ENCODE measurements around the gene RSRC2. TPM values are rescaled to one million over a fixed set of nuclear protein-coding genes. Genes with fewer than 3 reads are reported as not detected.

Gene RSRC2
- total and polyA plus RNA-seq, 10 of the 15 experiments (the other 5 are each of a cell fraction or from before 2014, with no cell fraction given), result 49.8 to 112 (median 60.6) TPM

GRCh38 chr12:122483969-122484368 is 42.8 kb downstream of the RSRC2 start:
- TF ChIP-seq RFX5 (IDR thresholded peaks at IDR 0.05; ENCODE audit: low read depth, low read length) (no peak), PML (IDR thresholded peaks at IDR 0.05; ENCODE audit: low read length) (no peak), YBX1 (IDR thresholded peaks at IDR 0.05) (no peak), FOS (IDR thresholded peaks at IDR 0.05; ENCODE audit: borderline replicate concordance, extremely low read depth, insufficient read length) (no peak), HSF1 (IDR thresholded peaks at IDR 0.05; ENCODE audit: low read depth, low read length) (no peak), ZNF24 (IDR thresholded peaks at IDR 0.05) (no peak), SMAD1 (IDR thresholded peaks at IDR 0.05; ENCODE audit: low read depth, partially characterized antibody) (no peak), PAX5 (IDR thresholded peaks at IDR 0.05; ENCODE audit: borderline replicate concordance, low read depth, low read length) (no peak), RBBP5 (conservative IDR thresholded peaks at IDR 0.05) (no peak), RELA (IDR thresholded peaks at IDR 0.05; ENCODE audit: borderline replicate concordance, partially characterized antibody) (no peak), FOXK2 (IDR thresholded peaks at IDR 0.05) (no peak), SMAD5 (IDR thresholded peaks at IDR 0.05; ENCODE audit: low read depth) (no peak), CUX1 (IDR thresholded peaks at IDR 0.05; ENCODE audit: insufficient replicate concordance, low read depth, low read length) (no peak), POU2F2 (IDR thresholded peaks at IDR 0.05; ENCODE audit: borderline replicate concordance, low read depth, low read length) (no peak), LARP7 (IDR thresholded peaks at IDR 0.05) (no peak), CBFB (IDR thresholded peaks at IDR 0.05; ENCODE audit: low read depth) (no peak), SP1 (IDR thresholded peaks at IDR 0.05; ENCODE audit: low read depth, low read length) (no peak), BHLHE40 (IDR thresholded peaks at IDR 0.05; ENCODE audit: borderline replicate concordance in 1 of 2, low read depth in 2 of 2, low read length in 1 of 2) (no peak), BRCA1 (IDR thresholded peaks at IDR 0.05; ENCODE audit: low read depth, low read length) (no peak), CREM (IDR thresholded peaks at IDR 0.05; ENCODE audit: low read depth) (no peak)
- intact Hi-C loops (cut with micrococcal nuclease; ENCODE audit: unreplicated experiment), result no loop called here
- 94% methylated on average over 5 of the region's 5 CpGs for WGBS (ENCODE audit: insufficient coverage, insufficient replicate concordance, low lambda C conversion rate, missing lambda C conversion rate)
- H3K36me3 ChIP-seq (ENCODE audit: control insufficient read depth in 2 of 2, insufficient read depth in 2 of 2, low read length in 1 of 2), result peaks cover 3 to 24% of the 10 kb centered on the region in 2 experiments
- no peak for FAIRE-seq
- no peak overlapping the region for H3K9ac ChIP-seq (ENCODE audit: control insufficient read depth, insufficient read depth, low read length)
- no peak overlapping the region for H3K27ac ChIP-seq (ENCODE audit: control insufficient read depth, insufficient read depth)
- ChIA-PET RAD21 (ENCODE audit: unreplicated experiment) (interaction anchor here (0.7 to 1.0 kb wide), 2 partner anchors 47 to 66 kb away, joined by 3 read pairs; no protein-coding TSS in a partner anchor), POLR2A (interaction anchor here (0.7 to 1.0 kb wide), 2 partner anchors 8 to 12 kb away, joined by 3 read pairs; no protein-coding TSS in a partner anchor), SMC1A (ENCODE audit: uncharacterized antibody, unreplicated experiment) (no interaction called here), CTCF (interaction anchor here (0.6 to 3.5 kb wide), 4 partner anchors 11 to 290 kb away, joined by 3 to 13 read pairs (median 3); no protein-coding TSS in a partner anchor)
- H3K79me2 ChIP-seq (ENCODE audit: control insufficient read depth, insufficient read depth, low read length), result no peaks in the 10 kb centered on the region; the same call in 1 of the 2 replicates
- no peaks in the 10 kb centered on the region for H4K20me1 ChIP-seq (ENCODE audit: control insufficient read depth, insufficient read depth)
- no peak overlapping the region for H2AFZ ChIP-seq (ENCODE audit: control insufficient read depth, low read depth, low read length)
- no peak overlapping the region for H3K4me2 ChIP-seq (ENCODE audit: control insufficient read depth, insufficient read depth)
- no TSS peak for BruUV-seq (replicated peaks)
- H3K27me3 ChIP-seq (replicated peaks in 1 of 2; ENCODE audit: control insufficient read depth in 2 of 2, insufficient read depth in 2 of 2, low read length in 1 of 2), result no peaks in the 10 kb centered on the region
- DNase-seq (ENCODE audit: low read depth, low spot score), result no peak
- in situ Hi-C loops (cut with MboI), result no loop called here
- no peaks in the 10 kb centered on the region for H3K4me1 ChIP-seq (ENCODE audit: control insufficient read depth, insufficient read depth, low read length)
- H3K9me3 ChIP-seq (replicated peaks; ENCODE audit: control insufficient read depth, insufficient read depth, low read length), result no peaks in the 10 kb centered on the region
- ATAC-seq, result no peak
- no peak overlapping the region for H3K4me3 ChIP-seq
